SU-DHL-6 (cell line): ENCODE data around the gene ITGA8.

Experiments used
- H2AFZ ChIP-seq: fragments of 200-600 bp; sonication (generic); 2 replicates; pipeline ENCODE4 v1.6.1; 2014; ENCODE audit warnings: low read depth, mild to moderate bottlenecking, moderate library complexity, mixed read lengths, antibody characterized with exemption, low read length; ENCODE audit not compliant: severe bottlenecking
- H3F3A ChIP-seq: fragments of 200-600 bp; shearing (Covaris generic); 2 replicates; pipeline ENCODE4 v1.6.0; 2016; ENCODE audit warnings: antibody characterized with exemption, mild to moderate bottlenecking; ENCODE audit not compliant: insufficient read depth
- H3K27ac ChIP-seq: fragments of 200-600 bp; sonication (generic); 2 replicates; pipeline ENCODE4 v1.5.1; 2016; ENCODE audit warnings: low read depth, mild to moderate bottlenecking, low read length, moderate library complexity, mixed read lengths
- H3K27me3 ChIP-seq: fragments of 200-600 bp; sonication (generic), shearing (Covaris generic); 2 replicates; pipeline ENCODE4 v1.6.0; 2014; ENCODE audit warnings: mild to moderate bottlenecking, low read length
- H3K36me3 ChIP-seq: fragments of 200-600 bp; sonication (generic); 2 replicates; pipeline ENCODE4 v1.6.1; 2014; ENCODE audit warnings: mild to moderate bottlenecking, low read length, mixed read lengths
- H3K4me2 ChIP-seq: fragments of 300-600, 200-600 bp; shearing (Covaris generic), sonication (generic); 2 replicates; pipeline ENCODE4 v1.6.0; 2014; ENCODE audit warnings: low read length, low read depth, mild to moderate bottlenecking; ENCODE audit not compliant: poor library complexity, severe bottlenecking
- H3K4me3 ChIP-seq: fragments of 200-600 bp; sonication (generic); 2 replicates; pipeline ENCODE4 v1.5.1; 2014; ENCODE audit warnings: antibody characterized with exemption, low read length, mild to moderate bottlenecking, mixed read lengths; ENCODE audit not compliant: insufficient read depth, poor library complexity, severe bottlenecking
- H3K79me2 ChIP-seq: fragments of 200-600 bp; sonication (generic); 2 replicates; pipeline ENCODE4 v1.6.1; 2014; ENCODE audit warnings: mild to moderate bottlenecking, low read length, moderate library complexity; ENCODE audit not compliant: insufficient read depth
- H3K9ac ChIP-seq: fragments of 200-600 bp; sonication (generic); 2 replicates; pipeline ENCODE4 v1.7.0; 2014; ENCODE audit warnings: mild to moderate bottlenecking, low read length
- H3K9me2 ChIP-seq: fragments of 200-600 bp; sonication (generic); replicated peaks from 2 replicates; pipeline ENCODE4 v1.6.1; 2014; ENCODE audit warnings: low read length; ENCODE audit not compliant: insufficient read depth
- H3K9me3 ChIP-seq: fragments of 200-600 bp; sonication (generic); 2 replicates; pipeline ENCODE4 v1.6.1; 2014; ENCODE audit warnings: low read length, mixed read lengths; ENCODE audit not compliant: insufficient read depth
- H4K20me1 ChIP-seq: fragments of 200-600 bp; sonication (generic); 2 replicates; pipeline ENCODE4 v1.6.1; 2014; ENCODE audit warnings: low read depth, mild to moderate bottlenecking, antibody characterized with exemption, low read length, moderate library complexity, mixed read lengths
- EZH2phosphoT487 ChIP-seq: fragments of 200-600 bp; sonication (generic), shearing (Covaris generic); conservative IDR thresholded peaks from 2 replicates; pipeline ENCODE4 v1.6.1; 2018; ENCODE audit warnings: mild to moderate bottlenecking, antibody characterized with exemption, low read length, moderate library complexity, mixed read lengths
- TF ChIP-seq, protein P1 (sequence below): fragments of 200-600 bp; sonication (generic); IDR thresholded peaks from one replicate; pipeline ENCODE4 v1.5.1; 2017; ENCODE audit warnings: antibody characterized with exemption, mild to moderate bottlenecking, low read length, moderate library complexity; ENCODE audit not compliant: insufficient read depth, poor library complexity, severe bottlenecking

The ITGA8 gene

DNA sequence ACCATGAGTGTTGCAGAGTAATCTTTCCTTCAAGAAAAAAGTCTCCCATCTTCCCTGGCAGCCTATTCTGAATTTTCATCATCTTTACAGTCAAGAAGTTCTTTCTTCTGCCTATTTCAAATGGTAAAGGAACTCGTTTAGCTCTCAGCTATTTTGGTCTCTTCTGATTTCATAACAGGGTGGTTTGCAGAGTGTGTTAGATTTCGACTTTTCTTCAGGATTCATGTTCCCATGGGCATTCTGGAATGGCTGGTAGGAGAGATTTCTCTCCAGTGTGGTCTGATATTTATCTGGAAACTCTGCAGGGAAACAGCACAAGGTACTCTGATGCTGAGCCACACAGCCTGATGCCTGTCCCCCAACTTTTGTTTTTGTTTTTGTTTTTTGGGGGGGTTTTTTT is 237.6 kb downstream of the ITGA8 start:
- no peak overlapping the region for H2AFZ ChIP-seq
- H3K79me2 ChIP-seq = no peaks in the 10 kb centered on the region
- H3K27me3 ChIP-seq = no peaks in the 10 kb centered on the region
- H3K9ac ChIP-seq = no peak overlapping the region
- no peak overlapping the region for H3K27ac ChIP-seq
- no peaks in the 10 kb centered on the region for H3F3A ChIP-seq
- H4K20me1 ChIP-seq = no peaks in the 10 kb centered on the region
- H3K36me3 ChIP-seq = no peaks in the 10 kb centered on the region
- TF ChIP-seq, protein P1, sequence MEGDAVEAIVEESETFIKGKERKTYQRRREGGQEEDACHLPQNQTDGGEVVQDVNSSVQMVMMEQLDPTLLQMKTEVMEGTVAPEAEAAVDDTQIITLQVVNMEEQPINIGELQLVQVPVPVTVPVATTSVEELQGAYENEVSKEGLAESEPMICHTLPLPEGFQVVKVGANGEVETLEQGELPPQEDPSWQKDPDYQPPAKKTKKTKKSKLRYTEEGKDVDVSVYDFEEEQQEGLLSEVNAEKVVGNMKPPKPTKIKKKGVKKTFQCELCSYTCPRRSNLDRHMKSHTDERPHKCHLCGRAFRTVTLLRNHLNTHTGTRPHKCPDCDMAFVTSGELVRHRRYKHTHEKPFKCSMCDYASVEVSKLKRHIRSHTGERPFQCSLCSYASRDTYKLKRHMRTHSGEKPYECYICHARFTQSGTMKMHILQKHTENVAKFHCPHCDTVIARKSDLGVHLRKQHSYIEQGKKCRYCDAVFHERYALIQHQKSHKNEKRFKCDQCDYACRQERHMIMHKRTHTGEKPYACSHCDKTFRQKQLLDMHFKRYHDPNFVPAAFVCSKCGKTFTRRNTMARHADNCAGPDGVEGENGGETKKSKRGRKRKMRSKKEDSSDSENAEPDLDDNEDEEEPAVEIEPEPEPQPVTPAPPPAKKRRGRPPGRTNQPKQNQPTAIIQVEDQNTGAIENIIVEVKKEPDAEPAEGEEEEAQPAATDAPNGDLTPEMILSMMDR = no peak
- no peak for TF ChIP-seq EZH2phosphoT487
- H3K9me2 ChIP-seq = no peaks in the 10 kb centered on the region
- H3K9me3 ChIP-seq = no peaks in the 10 kb centered on the region
- H3K4me3 ChIP-seq = no peak overlapping the region
- H3K4me2 ChIP-seq = no peak overlapping the region

DNA sequence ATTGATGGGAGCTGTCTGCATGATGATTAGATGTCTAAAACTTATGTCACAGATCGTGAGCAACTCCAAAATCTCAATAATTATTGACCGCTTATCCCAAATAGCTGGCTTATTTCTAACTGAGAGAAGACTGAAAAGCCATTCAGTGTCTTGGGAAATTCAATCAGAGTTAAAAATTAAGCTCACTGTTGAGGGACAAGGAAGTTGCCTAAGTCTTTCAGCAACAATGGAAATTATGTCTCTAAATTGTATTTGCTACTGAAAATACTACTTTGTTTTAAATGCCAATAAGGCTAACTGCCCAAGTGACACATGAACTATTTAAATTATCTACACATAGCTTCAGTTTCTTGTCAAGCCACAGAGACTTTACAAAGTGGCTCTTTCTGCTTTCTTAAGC is 240.8 kb downstream of the ITGA8 start:
- Histone ChIP-seq H3F3A (no peaks in the 10 kb centered on the region), H3K9me2 (no peaks in the 10 kb centered on the region), H3K36me3 (no peaks in the 10 kb centered on the region), H3K9ac (no peak overlapping the region), H3K27me3 (no peaks in the 10 kb centered on the region), H3K79me2 (no peaks in the 10 kb centered on the region), H3K9me3 (no peaks in the 10 kb centered on the region), H3K4me2 (no peak overlapping the region), H3K27ac (no peak overlapping the region), H4K20me1 (no peaks in the 10 kb centered on the region), H3K4me3 (no peak overlapping the region), H2AFZ (no peak overlapping the region)
- TF ChIP-seq EZH2phosphoT487 = no peak
- TF ChIP-seq, protein P1 = no peak

DNA sequence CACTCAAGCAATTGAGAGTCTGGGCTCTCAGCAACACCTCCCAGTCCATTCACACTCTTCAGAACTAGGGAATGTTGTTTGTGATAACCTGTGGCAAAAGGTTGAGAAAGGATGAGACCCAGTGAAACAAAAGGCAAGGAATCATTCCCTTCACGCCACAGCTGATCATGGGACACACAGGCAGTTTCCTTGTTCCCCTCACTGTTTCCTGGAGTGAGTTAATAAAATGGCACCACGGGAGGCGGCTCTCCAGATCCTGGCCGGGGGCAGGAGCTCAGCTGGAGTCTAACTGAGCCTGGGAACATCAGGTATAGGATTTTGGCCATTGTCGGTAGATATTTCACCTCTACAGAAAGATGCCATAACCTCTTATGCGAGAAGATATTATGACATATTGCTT is 241.3 kb downstream of the ITGA8 start:
- Histone ChIP-seq H3K9ac (no peak overlapping the region), H3K79me2 (no peaks in the 10 kb centered on the region), H3K9me2 (no peaks in the 10 kb centered on the region), H3K27me3 (no peaks in the 10 kb centered on the region), H3K9me3 (no peaks in the 10 kb centered on the region), H3K4me3 (no peak overlapping the region), H3K27ac (no peak overlapping the region), H2AFZ (no peak overlapping the region), H3K4me2 (no peak overlapping the region), H3K36me3 (no peaks in the 10 kb centered on the region), H4K20me1 (no peaks in the 10 kb centered on the region), H3F3A (no peaks in the 10 kb centered on the region)
- no peak for TF ChIP-seq EZH2phosphoT487
- TF ChIP-seq, protein P1 = no peak
